Transverse colon (tissue), 4 donors: ENCODE results near the gene RPL9. TPM values are rescaled to one million over a fixed set of nuclear protein-coding genes. Genes with fewer than 3 reads are reported as not detected.
A peak's percentile ranks its signal among the peaks of the same experiment; 100 is the strongest.

Source experiments
- DNase-seq: peaks from one replicate; pipeline ENCODE4 v3.0.0-alpha.2; 2019
- H3K27ac ChIP-seq, 4 donors: fragments of 200-600 bp; sonication (generic); 2 replicates each; pipeline ENCODE4 v1.5.1; 2016 to 2018; ENCODE audit warnings: inconsistent platforms in 4 of 4
- H3K27me3 ChIP-seq: fragments of 200-600 bp; sonication (generic); 2 replicates; pipeline ENCODE4 v1.5.1; 2017; ENCODE audit warnings: inconsistent platforms
- H3K36me3 ChIP-seq, 4 donors: fragments of 200-600 bp; sonication (generic); 2 replicates each; pipeline ENCODE4 v1.5.1; 2017 to 2019; ENCODE audit warnings: inconsistent platforms in 4 of 4
- H3K4me1 ChIP-seq, 4 donors: fragments of 200-600 bp; sonication (generic); 2 replicates each; pipeline ENCODE4 v1.5.1; 2017 to 2020; ENCODE audit warnings: inconsistent platforms in 4 of 4
- H3K4me3 ChIP-seq, 4 donors: fragments of 200-600 bp; sonication (generic); 1 replicate in 1 of 4; 2 replicates in 3 of 4; pipeline versions ENCODE4 v1.5.1 to v1.6.1; 2017 to 2019; ENCODE audit warnings: inconsistent platforms in 4 of 4
- H3K9me3 ChIP-seq, 2 donors: fragments of 200-600 bp; sonication (generic); 2 replicates each; pipeline ENCODE4 v1.5.1; 2017 to 2019; ENCODE audit warnings: inconsistent platforms in 2 of 2
- EP300 ChIP-seq: sonication (generic); formaldehyde crosslinking; IDR thresholded peaks from one replicate; pipeline ENCODE4 v1.6.1; 2017; ENCODE audit warnings: antibody characterized with exemption, low read depth
- POLR2A ChIP-seq: fragments of 450-650 bp; IDR thresholded peaks from one replicate; pipeline ENCODE4 v1.6.1; 2016; ENCODE audit warnings: antibody characterized with exemption, mild to moderate bottlenecking, moderate library complexity
- POLR2AphosphoS5 ChIP-seq, 3 donors: sonication (generic); formaldehyde crosslinking; IDR thresholded peaks; one replicate each; pipeline ENCODE4 v1.6.1; 2016; ENCODE audit warnings: antibody characterized with exemption in 3 of 3
- WGBS, 2 donors: methylation state at CpG; one replicate each; pipeline ENCODE4 v1.1.5; 2018; ENCODE audit warnings: low coverage in 1 of 2; 5-methylcytosine and 5-hydroxymethylcytosine counted together
- in situ Hi-C, 4 donors: fragments of 200-750 bp; cut with MboI; loops; one replicate each; pipeline versions ENCODE4 v1.15.0 to v1.15.1; 2017; ENCODE audit warnings: low sequenced_read_pairs in 3 of 4, low pct_ligation_motif_present in 1 of 4, low pct_unique_long_range_greater_than_20kb in 1 of 4
- intact Hi-C: fragments of 100-400 bp; cut with DNase I; formaldehyde crosslinking; loops from one replicate; pipeline ENCODE4 v1.15.1; 2023; ENCODE audit warnings: low total_unique reads
- total RNA-seq, 4 donors: library from RNA; depleted of rRNA; stranded (reverse); fragments of >200 nt; gene quantifications; one replicate each; pipeline ENCODE4 v1.1.0, GENCODE V29; 2016
- TF ChIP-seq, protein P1 (sequence below), 5 experiments: fragments of 200-600 bp in 3 of 5; fragments of 450-650 bp in 2 of 5; sonication (generic) in 3 of 5; IDR thresholded peaks; 1 replicate in 2 of 5; 2 replicates in 3 of 5; pipeline ENCODE4 v1.5.1; 2016 to 2017; ENCODE audit warnings: antibody characterized with exemption in 5 of 5, inconsistent platforms in 3 of 5, mild to moderate bottlenecking in 2 of 5, moderate library complexity in 1 of 5

The RPL9 gene
- total RNA-seq, 4 donors from 2014 or later = 408 to 2,811 (median 1,755) TPM

DNA sequence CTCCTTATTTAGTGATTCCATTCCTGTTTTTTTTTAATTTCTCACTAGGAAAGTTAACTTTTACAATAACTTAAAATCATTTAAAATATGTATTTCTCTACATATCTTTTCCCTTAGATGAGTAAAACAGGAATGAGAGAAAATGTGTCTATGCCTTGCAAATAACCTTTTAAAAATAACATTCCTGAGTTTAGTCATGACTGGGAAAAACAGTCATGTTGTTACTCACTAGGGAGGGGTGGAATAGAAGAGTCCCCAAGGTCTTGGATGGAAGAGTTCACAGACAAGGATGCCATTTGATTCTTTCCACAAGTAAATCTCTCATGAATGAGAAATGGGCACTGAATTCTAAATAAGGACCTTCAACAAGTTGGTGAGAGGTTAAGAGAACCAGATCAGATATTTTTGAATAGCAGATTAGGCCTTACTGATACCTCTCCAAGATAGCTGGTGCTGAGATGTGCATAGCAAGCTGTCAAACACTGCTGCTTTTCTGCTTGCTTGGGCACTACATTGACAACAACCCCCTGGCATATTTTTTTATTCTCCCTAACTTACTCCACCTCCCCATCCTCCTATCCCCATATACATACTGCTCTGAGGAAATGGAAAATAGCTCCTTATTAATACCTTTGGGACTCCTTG lies 43.4 kb upstream of the RPL9 start:
- no peaks in the 10 kb centered on the region for H3K27me3 ChIP-seq
- no peak for DNase-seq
- intact Hi-C loops = no loop called here
- in situ Hi-C loops = no loop called here
- H3K4me3 ChIP-seq = no peak overlapping the region
- TF ChIP-seq, protein P1, sequence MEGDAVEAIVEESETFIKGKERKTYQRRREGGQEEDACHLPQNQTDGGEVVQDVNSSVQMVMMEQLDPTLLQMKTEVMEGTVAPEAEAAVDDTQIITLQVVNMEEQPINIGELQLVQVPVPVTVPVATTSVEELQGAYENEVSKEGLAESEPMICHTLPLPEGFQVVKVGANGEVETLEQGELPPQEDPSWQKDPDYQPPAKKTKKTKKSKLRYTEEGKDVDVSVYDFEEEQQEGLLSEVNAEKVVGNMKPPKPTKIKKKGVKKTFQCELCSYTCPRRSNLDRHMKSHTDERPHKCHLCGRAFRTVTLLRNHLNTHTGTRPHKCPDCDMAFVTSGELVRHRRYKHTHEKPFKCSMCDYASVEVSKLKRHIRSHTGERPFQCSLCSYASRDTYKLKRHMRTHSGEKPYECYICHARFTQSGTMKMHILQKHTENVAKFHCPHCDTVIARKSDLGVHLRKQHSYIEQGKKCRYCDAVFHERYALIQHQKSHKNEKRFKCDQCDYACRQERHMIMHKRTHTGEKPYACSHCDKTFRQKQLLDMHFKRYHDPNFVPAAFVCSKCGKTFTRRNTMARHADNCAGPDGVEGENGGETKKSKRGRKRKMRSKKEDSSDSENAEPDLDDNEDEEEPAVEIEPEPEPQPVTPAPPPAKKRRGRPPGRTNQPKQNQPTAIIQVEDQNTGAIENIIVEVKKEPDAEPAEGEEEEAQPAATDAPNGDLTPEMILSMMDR (IDR thresholded peaks at IDR 0.05) = no peak
- TF ChIP-seq POLR2AphosphoS5 (IDR thresholded peaks at IDR 0.05) (no peak), POLR2A (no peak), EP300 (no peak)
- H3K4me1 ChIP-seq = peaks cover 0 to 20% (median 0%) of the 10 kb centered on the region in 4 donors
- peaks cover 0 to 71% (median 36%) of the 10 kb centered on the region in 4 donors for H3K36me3 ChIP-seq
- H3K27ac ChIP-seq = no peak overlapping the region
- no peaks in the 10 kb centered on the region for H3K9me3 ChIP-seq

DNA sequence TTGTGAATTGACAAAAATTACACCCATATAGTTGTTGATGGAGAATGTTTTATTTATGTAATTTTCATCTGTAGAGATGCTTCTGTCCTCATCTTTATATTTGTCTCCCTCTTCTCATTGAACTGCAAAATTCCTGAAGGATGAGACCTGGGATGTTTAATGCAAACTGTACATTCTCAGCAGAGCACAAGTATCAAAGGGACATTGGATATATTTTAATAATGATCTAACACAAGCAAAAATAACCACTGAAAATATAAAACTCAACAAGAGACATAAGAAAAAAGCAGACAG lies 40.0 kb upstream of the RPL9 start:
- intact Hi-C loops = no loop called here
- no peaks in the 10 kb centered on the region for H3K4me1 ChIP-seq
- in situ Hi-C loops = loop anchor here in 1 of 4 donors (25.0 kb wide), 1 partner anchor 464 kb away; no protein-coding TSS in a partner anchor
- H3K36me3 ChIP-seq = peaks cover 0 to 42% (median 20%) of the 10 kb centered on the region in 4 donors
- no peaks in the 10 kb centered on the region for H3K9me3 ChIP-seq
- DNase-seq = no peak
- TF ChIP-seq, protein P1 (IDR thresholded peaks at IDR 0.05) = no peak
- TF ChIP-seq EP300 = no peak
- TF ChIP-seq POLR2A = no peak
- no peak for TF ChIP-seq POLR2AphosphoS5 (IDR thresholded peaks at IDR 0.05)
- H3K27ac ChIP-seq = no peak overlapping the region
- no peak overlapping the region for H3K4me3 ChIP-seq
- H3K27me3 ChIP-seq = no peaks in the 10 kb centered on the region

DNA sequence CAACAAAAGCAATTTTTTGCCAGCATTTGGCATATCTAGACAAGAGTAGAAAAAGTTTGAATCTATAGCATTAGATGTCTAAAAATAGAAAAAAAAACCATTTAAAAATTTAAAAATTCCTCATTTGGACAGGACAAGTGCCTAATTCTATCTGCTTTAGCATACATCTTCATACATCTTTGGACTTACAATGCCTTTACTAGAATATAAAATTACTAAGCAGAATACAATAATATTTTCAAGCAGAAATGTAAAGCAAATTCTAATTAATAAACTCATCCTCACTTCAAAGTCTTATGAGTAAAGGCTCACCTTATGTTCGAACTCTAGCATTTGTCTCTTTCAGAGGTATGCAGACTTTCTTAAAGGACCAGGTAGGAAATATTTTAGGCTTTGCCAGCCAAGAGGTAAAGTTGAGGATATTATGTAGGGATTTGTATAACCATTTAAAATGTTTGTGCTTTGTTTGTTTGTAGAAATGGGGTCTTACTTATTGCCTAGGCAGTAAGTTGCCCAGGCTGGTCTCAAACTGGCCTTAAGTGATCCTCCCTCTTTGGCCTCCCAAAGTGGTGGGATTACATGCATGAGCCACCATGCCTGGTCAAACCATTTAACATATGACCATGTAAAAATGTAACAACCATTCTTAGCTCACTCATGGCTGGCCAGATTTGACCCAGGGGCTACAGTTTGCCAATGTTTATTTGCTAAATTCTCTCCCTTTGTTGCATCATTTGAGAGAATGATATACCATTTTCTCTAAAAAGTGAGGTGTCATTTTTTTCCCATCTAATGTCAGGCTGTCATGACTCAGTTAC lies 39.4 kb upstream of the RPL9 start:
- no peaks in the 10 kb centered on the region for H3K4me1 ChIP-seq
- in situ Hi-C loops (loop anchor here in 1 of 4 donors (25.0 kb wide), 1 partner anchor 464 kb away; no protein-coding TSS in a partner anchor), intact Hi-C loops (no loop called here)
- 93 to 100% methylated on average over 1 of the region's 1 CpG for WGBS, 2 donors
- peaks cover 0 to 37% (median 17%) of the 10 kb centered on the region in 4 donors for H3K36me3 ChIP-seq
- no peak overlapping the region for H3K4me3 ChIP-seq
- DNase-seq = no peak
- TF ChIP-seq, protein P1 (IDR thresholded peaks at IDR 0.05) = no peak
- TF ChIP-seq POLR2AphosphoS5 (IDR thresholded peaks at IDR 0.05) = peak in 1 of 3 donors; percentile 16
- H3K9me3 ChIP-seq = no peaks in the 10 kb centered on the region
- no peak overlapping the region for H3K27ac ChIP-seq
- H3K27me3 ChIP-seq = no peaks in the 10 kb centered on the region

DNA sequence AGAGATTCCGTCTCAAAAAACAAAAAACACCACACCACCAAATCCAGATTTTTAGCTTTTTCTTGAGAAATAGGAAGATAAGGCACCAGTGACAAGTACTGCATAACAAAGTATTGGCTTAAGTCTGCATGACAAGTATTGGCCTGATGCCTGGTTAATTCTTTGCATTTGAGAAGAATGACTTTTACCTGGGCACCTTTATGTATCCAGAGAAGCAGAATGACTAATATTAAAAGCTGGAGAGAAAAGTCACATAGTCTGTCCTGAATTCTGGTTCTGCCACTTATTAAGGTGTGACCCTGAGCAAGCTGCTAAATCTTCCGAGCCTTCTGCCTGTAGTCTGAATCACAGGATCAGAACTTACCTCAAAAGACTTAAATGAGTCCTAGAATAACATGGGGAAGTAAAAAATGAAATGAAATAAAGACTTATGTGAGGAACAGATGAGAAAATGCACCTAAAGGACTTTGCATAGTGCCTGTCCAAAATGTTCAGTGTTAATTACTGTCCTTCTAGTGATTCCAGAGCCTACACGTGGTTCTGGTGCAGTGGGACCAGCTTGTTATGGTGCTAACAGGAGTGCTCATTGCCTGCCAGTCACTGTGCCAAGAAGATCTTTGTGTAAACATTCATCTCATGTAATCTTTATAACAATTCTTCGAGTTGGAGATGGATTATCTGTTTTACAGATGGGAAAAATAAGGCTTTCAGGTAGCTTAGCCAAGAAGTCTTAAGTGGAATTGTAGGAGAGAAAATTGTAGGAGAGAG lies 36.9 kb upstream of the RPL9 start:
- peaks cover 0 to 16% (median 8%) of the 10 kb centered on the region in 4 donors for H3K36me3 ChIP-seq
- no peaks in the 10 kb centered on the region for H3K27me3 ChIP-seq
- H3K4me1 ChIP-seq = no peaks in the 10 kb centered on the region
- no peak for DNase-seq
- no peak overlapping the region for H3K27ac ChIP-seq
- intact Hi-C loops (no loop called here), in situ Hi-C loops (loop anchor here in 1 of 4 donors (25.0 kb wide), 1 partner anchor 467 kb away; no protein-coding TSS in a partner anchor)
- TF ChIP-seq POLR2AphosphoS5 (IDR thresholded peaks at IDR 0.05) (no peak), POLR2A (no peak), EP300 (no peak)
- TF ChIP-seq, protein P1 (IDR thresholded peaks at IDR 0.05) = no peak
- WGBS, 2 donors = 54 to 57% methylated on average over 4 of the region's 4 CpGs
- H3K4me3 ChIP-seq = no peak overlapping the region
- no peaks in the 10 kb centered on the region for H3K9me3 ChIP-seq
